Panc1 (cell line): ENCODE measurements around the gene DEFB118.

Experiments
- CTCF ChIP-seq: fragments of 450-650 bp; IDR thresholded peaks from 2 replicates; pipeline ENCODE4 v1.5.1; 2017; ENCODE audit warnings: mild to moderate bottlenecking
- POLR2AphosphoS5 ChIP-seq: IDR thresholded peaks from 2 replicates; pipeline ENCODE4 v1.6.1; 2012; ENCODE audit warnings: mild to moderate bottlenecking, low read depth, low read length, moderate library complexity
- REST ChIP-seq, 2 experiments: IDR thresholded peaks; 2 replicates each; pipeline ENCODE4 v1.6.1; 2011 to 2012; ENCODE audit warnings: low read depth in 2 of 2, control low read depth in 1 of 2, low read length in 1 of 2, mild to moderate bottlenecking in 1 of 2, moderate library complexity in 1 of 2; ENCODE audit not compliant: insufficient read depth in 1 of 2
- SIN3A ChIP-seq: IDR thresholded peaks from 2 replicates; pipeline ENCODE4 v1.6.1; 2012; ENCODE audit warnings: low read depth, mild to moderate bottlenecking, low read length, moderate library complexity, borderline replicate concordance; ENCODE audit not compliant: insufficient read depth
- TCF7L2 ChIP-seq: IDR thresholded peaks from 2 replicates; pipeline ENCODE4 v1.6.1; 2011; ENCODE audit warnings: mild to moderate bottlenecking, low read depth, low read length, inconsistent platforms

GRCh38 chr20:31414381-31414780 lies 46.0 kb downstream of the DEFB118 start:
- TF ChIP-seq CTCF (no peak), POLR2AphosphoS5 (no peak), REST (IDR thresholded peaks at IDR 0.05; ENCODE audit: insufficient read depth in 1 of 2, low read depth in 2 of 2, low read length in 1 of 2) (no peak), SIN3A (no peak), TCF7L2 (no peak)
